Measurements from ENCODE around the gene ADGRG3. TPM values are rescaled to one million over a fixed set of nuclear protein-coding genes. Genes with fewer than 3 reads are reported as not detected.

Gene ADGRG3
- total and polyA plus RNA-seq, 2 experiments from 2014 or later = not detected

DNA sequence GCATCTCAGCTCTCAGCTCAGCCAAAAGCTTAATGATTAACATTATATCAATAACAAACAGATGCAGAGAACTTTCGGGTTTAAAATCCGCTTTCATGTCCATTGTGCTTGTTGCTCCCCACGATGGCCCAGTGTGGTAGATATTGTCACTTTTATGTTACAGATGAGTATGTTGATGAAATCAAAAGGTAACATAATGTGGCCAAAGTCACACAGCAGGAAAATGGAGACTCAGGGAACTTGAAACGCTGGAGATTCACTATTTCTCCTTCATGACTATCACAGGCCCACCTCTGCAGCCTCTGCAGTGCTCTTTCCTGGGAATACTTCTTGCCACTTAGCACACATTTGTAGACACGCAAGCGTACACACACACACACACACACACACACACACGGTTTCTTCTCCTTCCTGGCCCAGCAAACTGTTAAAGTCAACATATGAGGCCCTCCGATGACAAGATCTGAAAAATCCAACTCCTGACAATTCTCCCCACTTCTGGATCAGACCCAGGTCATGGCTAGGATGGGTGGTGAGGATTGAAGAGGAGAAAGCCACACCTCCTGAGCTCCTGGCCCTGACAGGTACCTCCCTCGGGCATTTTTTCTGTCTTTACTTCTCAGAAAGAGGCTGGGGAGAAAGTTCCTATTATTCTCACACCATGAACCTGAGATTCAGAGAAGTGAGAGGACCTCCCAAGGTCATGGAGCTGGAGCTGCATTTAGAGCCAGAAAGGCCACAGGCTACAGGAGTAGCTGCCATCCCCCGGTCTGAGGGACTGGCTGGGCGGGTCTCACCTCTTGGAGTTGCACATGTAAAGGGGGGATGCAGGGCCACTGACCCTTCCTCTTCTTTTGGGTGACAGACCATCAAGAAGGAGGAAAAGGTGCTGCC is 36.2 kb downstream of the ADGRG3 start:
- no peak for DNase-seq (ENCODE audit: low spot score)
- Histone ChIP-seq H3K36me3 (ENCODE audit: insufficient read depth) (no peaks in the 10 kb centered on the region), H3K27me3 (ENCODE audit: insufficient read depth) (no peaks in the 10 kb centered on the region), H3K4me1 (ENCODE audit: insufficient read depth) (no peaks in the 10 kb centered on the region), H4K20me1 (replicated peaks; ENCODE audit: insufficient read depth) (no peaks in the 10 kb centered on the region), H3K4me2 (no peak overlapping the region), H3K79me2 (replicated peaks; ENCODE audit: insufficient read depth) (no peaks in the 10 kb centered on the region), H3F3A (replicated peaks; ENCODE audit: low read depth) (no peaks in the 10 kb centered on the region), H3K9me2 (ENCODE audit: insufficient read depth) (no peaks in the 10 kb centered on the region), H3K4me3 (no peak overlapping the region), H3K27ac (ENCODE audit: low read depth) (no peak overlapping the region), H2AFZ (no peak overlapping the region)
- no peak for TF ChIP-seq JUNB (IDR thresholded peaks at IDR 0.05; ENCODE audit: unreplicated experiment)
- Mint-ChIP-seq H3K4me1 (peaks cover 5% of the 10 kb centered on the region; the same call in 2 of the 3 replicates), H3K36me3 (ENCODE audit: low read depth) (no peaks in the 10 kb centered on the region), H3K4me3 (no peak overlapping the region), H3K27me3 (ENCODE audit: insufficient read depth, low read depth, poor library complexity) (peaks cover 6% of the 10 kb centered on the region), H3K27ac (no peak overlapping the region), H3K9me3 (peaks cover 3% of the 10 kb centered on the region; the same call in 2 of the 3 replicates)
- no peak for ATAC-seq

DNA sequence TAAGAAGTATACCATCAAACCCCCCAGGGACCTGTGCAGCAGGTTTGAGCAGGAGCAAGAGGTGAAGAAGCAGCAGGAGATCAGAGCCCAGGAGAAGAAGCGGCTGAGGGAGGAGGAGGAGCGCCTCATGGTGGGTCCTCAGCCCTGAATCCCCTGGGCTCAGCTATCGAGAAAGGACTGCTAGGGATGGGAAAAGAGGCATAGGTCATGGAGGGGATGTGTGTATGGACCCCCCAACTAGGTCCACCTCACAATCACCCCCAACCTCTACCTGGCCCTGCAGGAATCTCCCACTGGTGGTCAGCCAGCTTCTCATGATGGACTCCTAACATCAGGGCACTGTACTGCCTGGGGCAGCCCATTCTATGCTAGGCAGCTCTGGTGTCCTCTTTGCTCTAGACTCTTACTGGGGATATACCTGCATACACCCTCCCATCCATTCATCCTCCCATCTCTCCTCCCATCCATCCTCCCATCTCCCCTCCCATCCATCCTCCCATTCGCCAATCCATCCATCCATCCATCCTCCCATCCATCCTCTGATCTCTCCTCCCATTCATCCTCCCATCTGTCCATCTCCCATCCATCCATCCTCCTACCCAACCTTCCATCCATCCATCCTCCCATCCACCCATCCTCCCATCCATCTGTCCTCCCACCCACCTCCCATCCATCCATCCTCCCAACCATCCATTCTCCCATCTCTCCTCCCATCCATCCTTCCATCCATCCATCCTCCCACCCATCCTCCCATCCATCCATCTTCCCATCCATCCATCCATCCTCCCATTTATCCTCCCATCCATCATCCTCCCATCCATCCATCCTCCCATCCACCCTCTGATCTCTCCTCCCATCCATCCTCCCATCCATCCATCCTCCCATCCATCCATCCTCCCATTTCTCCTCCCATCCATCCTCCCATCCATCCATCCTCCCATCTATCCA is 37.1 kb downstream of the ADGRG3 start:
- Histone ChIP-seq H3K79me2 (replicated peaks; ENCODE audit: insufficient read depth) (no peaks in the 10 kb centered on the region), H3K27ac (ENCODE audit: low read depth) (no peak overlapping the region), H3F3A (replicated peaks; ENCODE audit: low read depth) (no peaks in the 10 kb centered on the region), H3K4me2 (no peak overlapping the region), H3K9me2 (ENCODE audit: insufficient read depth) (no peaks in the 10 kb centered on the region), H3K4me3 (no peak overlapping the region), H4K20me1 (replicated peaks; ENCODE audit: insufficient read depth) (no peaks in the 10 kb centered on the region), H2AFZ (no peak overlapping the region), H3K36me3 (ENCODE audit: insufficient read depth) (no peaks in the 10 kb centered on the region), H3K27me3 (ENCODE audit: insufficient read depth) (no peaks in the 10 kb centered on the region), H3K4me1 (ENCODE audit: insufficient read depth) (no peaks in the 10 kb centered on the region)
- Mint-ChIP-seq H3K27ac (no peak overlapping the region), H3K4me1 (peaks cover 5% of the 10 kb centered on the region; the same call in 2 of the 3 replicates), H3K9me3 (peaks cover 3% of the 10 kb centered on the region; the same call in 2 of the 3 replicates), H3K4me3 (no peak overlapping the region), H3K27me3 (ENCODE audit: insufficient read depth, low read depth, poor library complexity) (peaks cover 6% of the 10 kb centered on the region), H3K36me3 (ENCODE audit: low read depth) (no peaks in the 10 kb centered on the region)
- TF ChIP-seq, protein P1, sequence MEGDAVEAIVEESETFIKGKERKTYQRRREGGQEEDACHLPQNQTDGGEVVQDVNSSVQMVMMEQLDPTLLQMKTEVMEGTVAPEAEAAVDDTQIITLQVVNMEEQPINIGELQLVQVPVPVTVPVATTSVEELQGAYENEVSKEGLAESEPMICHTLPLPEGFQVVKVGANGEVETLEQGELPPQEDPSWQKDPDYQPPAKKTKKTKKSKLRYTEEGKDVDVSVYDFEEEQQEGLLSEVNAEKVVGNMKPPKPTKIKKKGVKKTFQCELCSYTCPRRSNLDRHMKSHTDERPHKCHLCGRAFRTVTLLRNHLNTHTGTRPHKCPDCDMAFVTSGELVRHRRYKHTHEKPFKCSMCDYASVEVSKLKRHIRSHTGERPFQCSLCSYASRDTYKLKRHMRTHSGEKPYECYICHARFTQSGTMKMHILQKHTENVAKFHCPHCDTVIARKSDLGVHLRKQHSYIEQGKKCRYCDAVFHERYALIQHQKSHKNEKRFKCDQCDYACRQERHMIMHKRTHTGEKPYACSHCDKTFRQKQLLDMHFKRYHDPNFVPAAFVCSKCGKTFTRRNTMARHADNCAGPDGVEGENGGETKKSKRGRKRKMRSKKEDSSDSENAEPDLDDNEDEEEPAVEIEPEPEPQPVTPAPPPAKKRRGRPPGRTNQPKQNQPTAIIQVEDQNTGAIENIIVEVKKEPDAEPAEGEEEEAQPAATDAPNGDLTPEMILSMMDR (conservative IDR thresholded peaks at IDR 0.05; ENCODE audit: low read depth in 2 of 2) = no peak
- TF ChIP-seq ZNF331 (CRISPR knock-in tag; IDR thresholded peaks at IDR 0.05; ENCODE audit: low read depth) (no peak), REST (IDR thresholded peaks at IDR 0.05; ENCODE audit: unreplicated experiment) (no peak), ZNF114 (CRISPR knock-in tag; IDR thresholded peaks at IDR 0.05) (no peak), EZH2phosphoT487 (IDR thresholded peaks at IDR 0.05; ENCODE audit: unreplicated experiment) (no peak)
- TF ChIP-seq, protein P2, sequence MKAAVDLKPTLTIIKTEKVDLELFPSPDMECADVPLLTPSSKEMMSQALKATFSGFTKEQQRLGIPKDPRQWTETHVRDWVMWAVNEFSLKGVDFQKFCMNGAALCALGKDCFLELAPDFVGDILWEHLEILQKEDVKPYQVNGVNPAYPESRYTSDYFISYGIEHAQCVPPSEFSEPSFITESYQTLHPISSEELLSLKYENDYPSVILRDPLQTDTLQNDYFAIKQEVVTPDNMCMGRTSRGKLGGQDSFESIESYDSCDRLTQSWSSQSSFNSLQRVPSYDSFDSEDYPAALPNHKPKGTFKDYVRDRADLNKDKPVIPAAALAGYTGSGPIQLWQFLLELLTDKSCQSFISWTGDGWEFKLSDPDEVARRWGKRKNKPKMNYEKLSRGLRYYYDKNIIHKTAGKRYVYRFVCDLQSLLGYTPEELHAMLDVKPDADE (IDR thresholded peaks at IDR 0.05) = no peak
- no peak for DNase-seq (ENCODE audit: low spot score)
- no peak for ATAC-seq

Measured in GM23338 (cell line).